GM18909 (cell line): Measurements from ENCODE around the gene STXBP4.

Experiments
- ATAC-seq: cut with Tn5 transposase; IDR thresholded peaks from one replicate; pipeline ENCODE4 v1.9.1; 2021; ENCODE audit warnings: mild to moderate bottlenecking; ENCODE audit not compliant: unreplicated experiment, poor library complexity

The STXBP4 gene

DNA sequence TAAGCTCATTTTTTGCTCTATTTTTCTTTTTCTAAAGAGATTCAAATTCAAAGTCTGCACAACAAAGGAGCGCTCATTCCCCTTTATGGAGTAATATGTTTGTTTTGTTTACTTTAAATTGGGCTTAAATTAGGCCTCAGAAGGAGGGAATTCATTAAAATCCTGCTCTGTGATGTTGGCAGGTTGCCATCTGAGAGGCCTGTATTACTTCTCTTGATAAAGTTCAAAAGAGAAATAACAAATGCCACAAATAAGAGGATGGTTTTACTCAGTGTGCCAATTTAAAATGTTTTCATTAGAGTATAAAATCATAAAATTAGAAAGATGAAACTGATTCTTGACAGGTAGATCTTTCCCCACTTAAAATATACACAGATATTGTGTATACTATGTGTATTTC is 241.7 kb downstream of the STXBP4 start:
- no peak for ATAC-seq

DNA sequence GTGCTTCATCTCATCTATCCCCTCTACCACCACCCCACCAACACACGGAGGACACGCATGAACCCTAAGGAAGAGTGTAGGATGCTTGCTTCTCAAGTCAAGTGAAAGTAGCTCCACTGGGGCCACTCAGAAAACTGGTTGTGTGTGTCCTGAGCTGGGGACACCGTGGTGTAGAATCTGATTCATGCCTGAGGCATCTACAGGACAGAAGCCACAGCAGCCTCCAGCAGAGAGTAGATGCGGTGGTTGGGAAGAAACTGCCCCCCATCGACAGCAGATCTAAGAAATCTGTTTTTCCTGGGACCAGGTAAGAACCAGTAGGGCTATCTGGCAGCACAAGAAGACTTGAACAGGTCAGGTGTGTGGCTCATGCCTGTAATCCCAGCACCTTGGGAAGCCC is 244.3 kb downstream of the STXBP4 start:
- ATAC-seq = no peak

DNA sequence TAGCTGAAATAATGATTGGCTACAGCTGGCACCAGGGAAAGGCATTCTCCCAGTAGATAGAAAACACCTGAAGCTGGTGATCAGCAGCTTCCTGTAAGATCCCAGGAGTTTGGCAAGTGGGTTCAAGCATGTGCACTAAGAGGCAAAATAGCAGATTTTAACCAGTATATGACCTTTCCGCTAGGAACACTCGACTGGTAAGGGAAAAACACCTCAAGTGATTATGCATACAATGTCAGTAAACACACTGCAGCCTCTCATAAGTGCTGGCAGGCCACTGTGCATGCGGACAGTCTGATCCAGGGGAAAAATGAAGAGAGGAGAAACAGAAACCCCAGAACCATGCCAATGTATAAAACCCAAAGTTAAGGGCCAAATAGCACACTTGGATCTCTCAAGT is 247.1 kb downstream of the STXBP4 start:
- no peak for ATAC-seq

DNA sequence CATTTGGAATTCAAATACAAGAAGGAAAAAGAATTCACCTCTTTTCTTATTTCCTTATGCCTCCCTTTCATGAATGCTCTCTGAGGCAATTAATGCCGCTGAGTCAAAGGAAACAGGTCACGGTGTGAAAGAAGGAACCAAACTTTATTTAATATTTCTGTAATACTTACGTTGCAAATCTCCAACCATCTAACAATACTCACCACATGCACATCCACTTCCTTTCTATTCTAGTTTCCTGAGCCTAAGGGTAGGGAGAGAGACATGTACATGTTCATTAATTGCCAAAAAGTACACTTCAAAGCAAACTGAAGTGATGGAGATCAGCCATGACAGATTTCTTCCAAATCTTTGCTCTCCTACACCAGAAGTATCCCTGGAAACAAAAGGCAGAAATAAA is 248.3 kb downstream of the STXBP4 start:
- no peak for ATAC-seq

DNA sequence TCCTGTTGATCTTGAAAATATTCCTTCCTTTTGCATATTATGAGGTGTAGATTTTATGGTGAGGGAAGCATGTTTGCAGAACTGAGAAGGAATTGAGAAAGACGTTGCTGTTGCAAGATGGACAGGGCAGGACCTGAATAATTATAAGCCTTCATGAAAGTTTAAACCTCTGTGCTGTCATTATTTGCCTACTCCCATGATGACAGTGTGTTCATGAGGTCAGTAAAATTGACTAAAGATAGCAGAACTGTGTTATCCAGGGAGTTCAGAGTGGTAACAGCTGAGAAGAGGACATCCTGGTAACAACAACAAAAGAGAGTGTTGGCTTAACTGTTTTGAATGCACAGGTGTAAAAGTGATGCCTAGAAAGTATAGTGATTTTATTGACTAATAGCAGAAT is 250.9 kb downstream of the STXBP4 start:
- ATAC-seq = no peak

DNA sequence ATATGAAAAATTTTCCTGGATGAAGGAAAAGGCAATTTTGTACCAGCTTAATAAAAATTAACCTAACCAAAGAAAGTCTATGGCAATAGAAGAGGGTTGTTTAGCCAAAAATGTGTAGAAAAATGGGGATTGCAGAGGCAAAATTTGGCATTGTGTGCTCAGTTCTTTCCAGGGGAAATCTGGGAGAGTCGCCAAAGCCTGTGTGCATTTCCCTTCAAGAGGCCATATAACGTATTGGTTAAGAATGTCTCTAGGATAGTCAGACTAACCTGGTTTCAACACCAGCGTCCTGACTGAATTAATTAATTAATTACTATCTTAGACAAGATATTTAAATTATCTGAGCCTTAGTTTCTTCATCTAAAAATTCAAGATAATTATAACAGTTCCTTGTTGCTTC is 251.4 kb downstream of the STXBP4 start:
- no peak for ATAC-seq
